HCT116 (cell line): ENCODE results near the gene LRIG1. TPM values are rescaled to one million over a fixed set of nuclear protein-coding genes. Genes with fewer than 3 reads are reported as not detected.

Experiments used
- ATAC-seq: fragments of 200-7000 bp; cut with Tn5 transposase; 2 replicates; pipeline ENCODE4 v1.9.1; 2020; ENCODE audit warnings: mild to moderate bottlenecking, moderate library complexity
- BruUV-seq: library from RNA; stranded (reverse); fragments of 400-500 nt; replicated peaks from 2 replicates; lab custom pipeline; 2021; lab: Mats Ljungman, UMichigan
- CTCF ChIA-PET: fragments of 300-600 bp; sonication (Branson Sonifier 250); formaldehyde crosslinking; loops from one replicate; lab custom pipeline; 2021; ENCODE audit warnings: antibody characterized with exemption; lab: Charles Lee
- POLR2A ChIA-PET: fragments of 300-600, 350-600 bp; sonication (Branson Sonifier 250); formaldehyde crosslinking; loops from one replicate; lab custom pipeline; 2021; ENCODE audit warnings: antibody characterized with exemption; lab: Charles Lee
- RAD21 ChIA-PET, 2 experiments: fragments of 300-600 bp; sonication (Branson Sonifier 250); formaldehyde crosslinking; loops; one replicate each; lab custom pipeline; 2023; ENCODE audit warnings: low total read pairs in 2 of 2; ENCODE audit not compliant: uncharacterized antibody in 2 of 2, unreplicated experiment in 2 of 2, low non-redundant PET in 1 of 2; lab: Charles Lee
- DNase-seq: peaks from one replicate; pipeline ENCODE4 v3.0.0-alpha.2; 2010; ENCODE audit warnings: low read depth, low spot score
- H2AFZ ChIP-seq: fragments of 200-600 bp; shearing (Covaris generic), sonication (generic); 2 replicates; pipeline ENCODE4 v1.6.1; 2017; ENCODE audit warnings: low read depth, mixed run types, mixed read lengths, antibody characterized with exemption, low read length; ENCODE audit not compliant: poor library complexity, severe bottlenecking
- H3K27ac ChIP-seq: 2 replicates; pipeline ENCODE4 v1.5.1; 2012; ENCODE audit warnings: low read depth, low read length
- H3K27me3 ChIP-seq: fragments of 200-600 bp; sonication (generic); 2 replicates; pipeline ENCODE4 v1.6.1; 2016; ENCODE audit warnings: mixed run types, low read length, mixed read lengths; ENCODE audit not compliant: insufficient read depth
- H3K36me3 ChIP-seq, 2 experiments: fragments of 200-500 bp in 1 of 2; fragments of 200-600 bp in 1 of 2; sonication (Bioruptor generic) in 1 of 2; sonication (generic) in 1 of 2; 2 replicates each; pipeline versions ENCODE4 v1.5.1 to v1.6.1; 2014 to 2016; ENCODE audit warnings: low read length in 2 of 2, inconsistent platforms in 1 of 2, mixed read lengths in 1 of 2, mixed run types in 1 of 2; ENCODE audit not compliant: insufficient read depth in 2 of 2, control insufficient read depth in 1 of 2
- H3K4me1 ChIP-seq, 2 experiments: fragments of 200-600 bp in 1 of 2; sonication (generic) in 1 of 2; 2 replicates each; pipeline versions ENCODE4 v1.5.1 to v1.6.1; 2012 to 2017; ENCODE audit warnings: low read length in 2 of 2, inconsistent platforms in 1 of 2, mild to moderate bottlenecking in 1 of 2, mixed read lengths in 1 of 2, mixed run types in 1 of 2, moderate library complexity in 1 of 2; ENCODE audit not compliant: insufficient read depth in 2 of 2, control insufficient read depth in 1 of 2
- H3K4me2 ChIP-seq: fragments of 200-600 bp; sonication (generic); 2 replicates; pipeline ENCODE4 v1.6.1; 2017; ENCODE audit warnings: mixed run types, low read length, mixed read lengths
- H3K4me3 ChIP-seq, 2 experiments: fragments of 200-600 bp in 1 of 2; sonication (generic) in 1 of 2; replicated peaks in 1 of 2; 2 replicates each; pipeline ENCODE4 v1.5.1; 2011 to 2016; ENCODE audit warnings: low read length in 2 of 2, control low read depth in 1 of 2, low read depth in 1 of 2, mild to moderate bottlenecking in 1 of 2, mixed read lengths in 1 of 2, mixed run types in 1 of 2
- H3K79me2 ChIP-seq: fragments of 200-600 bp; sonication (generic); 2 replicates; pipeline ENCODE4 v1.6.1; 2017; ENCODE audit warnings: mild to moderate bottlenecking, mixed run types, low read length, moderate library complexity, mixed read lengths; ENCODE audit not compliant: insufficient read depth
- H3K9ac ChIP-seq: fragments of 200-600 bp; sonication (generic); 2 replicates; pipeline ENCODE4 v1.6.1; 2016; ENCODE audit warnings: low read length, mixed read lengths
- H3K9me2 ChIP-seq: fragments of 200-600 bp; sonication (generic), shearing (Covaris generic); 2 replicates; pipeline ENCODE4 v1.6.1; 2017; ENCODE audit warnings: mixed run types, mild to moderate bottlenecking, moderate library complexity; ENCODE audit not compliant: insufficient read depth
- H3K9me3 ChIP-seq, 2 experiments: fragments of 200-500 bp in 1 of 2; fragments of 200-600 bp in 1 of 2; sonication (Bioruptor generic) in 1 of 2; sonication (generic) in 1 of 2; 2 replicates each; pipeline ENCODE4 v1.6.1; 2014 to 2017; ENCODE audit warnings: low read length in 2 of 2, mixed read lengths in 2 of 2, inconsistent platforms in 1 of 2, low read depth in 1 of 2, mild to moderate bottlenecking in 1 of 2, mixed run types in 1 of 2, moderate library complexity in 1 of 2; ENCODE audit not compliant: control insufficient read depth in 1 of 2, insufficient read depth in 1 of 2
- H4K20me1 ChIP-seq: fragments of 200-600 bp; sonication (generic), shearing (Covaris generic); 2 replicates; pipeline ENCODE4 v1.6.1; 2017; ENCODE audit warnings: mixed run types, mild to moderate bottlenecking, moderate library complexity; ENCODE audit not compliant: insufficient read depth
- CBX3 ChIP-seq: IDR thresholded peaks from 2 replicates; pipeline ENCODE4 v1.6.1; 2012; ENCODE audit warnings: low read depth
- CEBPB ChIP-seq: IDR thresholded peaks from 2 replicates; pipeline ENCODE4 v1.6.1; 2012; ENCODE audit warnings: low read depth
- EGR1 ChIP-seq: IDR thresholded peaks from 2 replicates; pipeline ENCODE4 v1.6.1; 2012; ENCODE audit warnings: low read depth
- ELF1 ChIP-seq: IDR thresholded peaks from 2 replicates; pipeline ENCODE4 v1.6.1; 2012; ENCODE audit warnings: low read depth, borderline replicate concordance
- EZH2phosphoT487 ChIP-seq: fragments of 200-600 bp; IDR thresholded peaks from 2 replicates; pipeline ENCODE4 v1.6.1; 2018; ENCODE audit warnings: antibody characterized with exemption, borderline replicate concordance
- FOSL1 ChIP-seq: IDR thresholded peaks from 2 replicates; pipeline ENCODE4 v1.6.1; 2012; ENCODE audit warnings: low read depth
- JUND ChIP-seq: IDR thresholded peaks from 2 replicates; pipeline ENCODE4 v1.6.1; 2012
- POLR2A ChIP-seq: IDR thresholded peaks from 2 replicates; pipeline ENCODE4 v1.7.0; 2011; ENCODE audit warnings: borderline replicate concordance; ENCODE audit not compliant: insufficient read depth, insufficient read length; ENCODE audit errors: extremely low read depth
- SIN3A ChIP-seq: IDR thresholded peaks from 2 replicates; pipeline ENCODE4 v1.6.1; 2012; ENCODE audit warnings: low read depth
- SP1 ChIP-seq: IDR thresholded peaks from 2 replicates; pipeline ENCODE4 v1.6.1; 2012; ENCODE audit warnings: low read depth
- SRF ChIP-seq: IDR thresholded peaks from 2 replicates; pipeline ENCODE4 v1.6.1; 2012; ENCODE audit warnings: low read depth
- TCF7L2 ChIP-seq: IDR thresholded peaks from 2 replicates; pipeline ENCODE4 v1.7.0; 2011; ENCODE audit warnings: borderline replicate concordance, inconsistent platforms; ENCODE audit not compliant: insufficient read depth, insufficient read length; ENCODE audit errors: extremely low read depth
- ZFX ChIP-seq: fragments of 450-650 bp; IDR thresholded peaks from 2 replicates; pipeline ENCODE4 v1.6.1; 2017
- ZNF274 ChIP-seq: fragments of 200-500 bp; sonication (Bioruptor generic); IDR thresholded peaks from 2 replicates; pipeline ENCODE4 v1.6.1; 2014; ENCODE audit warnings: mild to moderate bottlenecking, low read depth, low read length, inconsistent platforms
- intact Hi-C: fragments of 100-400 bp; cut with micrococcal nuclease; formaldehyde crosslinking; loops from 2 replicates; pipeline ENCODE4 v1.10.0; 2022
- total RNA-seq: library from RNA; stranded (reverse); gene quantifications from one replicate; pipeline ENCODE4 v1.2.1, GENCODE V29; 2021; ENCODE audit not compliant: unreplicated experiment
- TF ChIP-seq, protein P1 (sequence below): IDR thresholded peaks from 2 replicates; pipeline ENCODE4 v1.6.1; 2012
- TF ChIP-seq, protein P2 (sequence below): IDR thresholded peaks from 2 replicates; pipeline ENCODE4 v1.6.1; 2012; ENCODE audit warnings: low read depth
- TF ChIP-seq, protein P3 (sequence below): IDR thresholded peaks from 2 replicates; pipeline ENCODE4 v1.6.1; 2011; ENCODE audit warnings: mild to moderate bottlenecking, low read length, moderate library complexity; ENCODE audit not compliant: insufficient replicate concordance; ENCODE audit errors: extremely low read depth

LRIG1 gene
- total RNA-seq, 1 experiment from 2014 or later: 3.1 TPM

DNA sequence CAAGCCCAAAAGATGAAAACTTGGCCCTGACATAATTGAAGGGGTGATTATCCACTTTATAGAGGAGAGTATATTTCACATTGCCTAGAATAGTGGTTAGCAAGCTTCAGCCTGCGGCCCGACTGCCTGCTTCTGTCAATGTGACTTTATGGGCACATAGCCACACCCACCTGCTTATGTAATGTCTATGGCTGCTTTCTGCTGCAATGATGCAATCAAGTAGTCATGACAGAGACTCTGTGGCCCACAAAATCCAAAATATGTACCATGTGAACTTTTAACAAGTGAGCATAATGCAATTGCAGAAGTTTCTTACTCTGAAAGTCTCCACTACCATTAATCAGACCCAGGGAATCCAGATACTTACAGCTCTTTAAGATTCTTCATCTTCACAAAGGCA is 103.1 kb downstream of the LRIG1 start:
- RAD21 ChIA-PET: no interaction called here
- no peaks in the 10 kb centered on the region for H3K4me1 ChIP-seq
- TF ChIP-seq POLR2A (no peak), EGR1 (no peak), CEBPB (peak; percentile 66), CBX3 (no peak), SIN3A (no peak), ZFX (no peak)
- TF ChIP-seq, all 23 proteins: peak for 1
- H3K4me3 ChIP-seq: no peak overlapping the region
- H3K9me2 ChIP-seq: no peaks in the 10 kb centered on the region
- no peaks in the 10 kb centered on the region for H3K79me2 ChIP-seq
- no peaks in the 10 kb centered on the region for H3K27me3 ChIP-seq
- intact Hi-C loops: no loop called here
- CTCF ChIA-PET: interaction anchor here (1.2 kb wide), 1 partner anchor 424 kb away, joined by 3 read pairs; no protein-coding TSS in a partner anchor
- BruUV-seq: no TSS peak
- H4K20me1 ChIP-seq: no peaks in the 10 kb centered on the region
- H3K27ac ChIP-seq: no peak overlapping the region
- ATAC-seq (no peak), DNase-seq (no peak)
- H3K4me2 ChIP-seq: no peak overlapping the region
- H3K9ac ChIP-seq: no peak overlapping the region
- H3K9me3 ChIP-seq: no peaks in the 10 kb centered on the region
- H3K36me3 ChIP-seq: no peaks in the 10 kb centered on the region
- no peak overlapping the region for H2AFZ ChIP-seq
- POLR2A ChIA-PET: no interaction called here

DNA sequence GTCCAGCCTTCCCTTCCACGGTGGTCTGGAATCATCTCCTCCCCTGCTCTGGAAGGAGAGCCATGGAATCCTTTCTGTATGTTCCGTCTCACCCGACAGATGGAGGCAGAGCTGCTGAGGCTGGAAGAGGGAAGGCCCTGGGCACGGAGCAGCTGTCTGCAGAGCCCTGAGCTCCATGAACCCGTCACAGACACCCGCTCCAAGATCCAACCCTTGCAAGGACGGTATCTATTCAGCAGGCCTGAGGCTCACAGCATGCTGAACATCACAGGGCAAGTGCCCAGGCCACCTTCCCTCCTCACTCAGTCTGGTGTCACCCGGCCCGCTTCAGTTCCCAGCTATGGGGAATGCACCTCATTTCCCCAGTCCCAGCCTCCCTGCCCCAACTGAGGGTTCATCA is 103.9 kb downstream of the LRIG1 start:
- Histone ChIP-seq H3K9me3 (no peaks in the 10 kb centered on the region), H2AFZ (no peak overlapping the region), H3K4me2 (no peak overlapping the region), H3K27ac (no peak overlapping the region), H4K20me1 (no peaks in the 10 kb centered on the region), H3K27me3 (no peaks in the 10 kb centered on the region), H3K79me2 (no peaks in the 10 kb centered on the region), H3K9ac (no peak overlapping the region), H3K4me1 (no peaks in the 10 kb centered on the region), H3K4me3 (no peak overlapping the region), H3K9me2 (no peaks in the 10 kb centered on the region), H3K36me3 (no peaks in the 10 kb centered on the region)
- ChIA-PET CTCF (interaction anchor here (1.2 kb wide), 1 partner anchor 425 kb away, joined by 3 read pairs; no protein-coding TSS in a partner anchor), POLR2A (no interaction called here), RAD21 (no interaction called here)
- ATAC-seq (no peak), DNase-seq (no peak)
- no TSS peak for BruUV-seq
- intact Hi-C loops: no loop called here
- no peak for TF ChIP-seq EZH2phosphoT487
- TF ChIP-seq ZNF274: no peak
- no peak for TF ChIP-seq TCF7L2
- no peak for TF ChIP-seq SIN3A
- no peak for TF ChIP-seq CEBPB
- TF ChIP-seq ZFX: no peak
- TF ChIP-seq ELF1: no peak
- no peak for TF ChIP-seq SRF
- TF ChIP-seq, protein P1, sequence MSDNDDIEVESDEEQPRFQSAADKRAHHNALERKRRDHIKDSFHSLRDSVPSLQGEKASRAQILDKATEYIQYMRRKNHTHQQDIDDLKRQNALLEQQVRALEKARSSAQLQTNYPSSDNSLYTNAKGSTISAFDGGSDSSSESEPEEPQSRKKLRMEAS: no peak
- TF ChIP-seq, protein P2, sequence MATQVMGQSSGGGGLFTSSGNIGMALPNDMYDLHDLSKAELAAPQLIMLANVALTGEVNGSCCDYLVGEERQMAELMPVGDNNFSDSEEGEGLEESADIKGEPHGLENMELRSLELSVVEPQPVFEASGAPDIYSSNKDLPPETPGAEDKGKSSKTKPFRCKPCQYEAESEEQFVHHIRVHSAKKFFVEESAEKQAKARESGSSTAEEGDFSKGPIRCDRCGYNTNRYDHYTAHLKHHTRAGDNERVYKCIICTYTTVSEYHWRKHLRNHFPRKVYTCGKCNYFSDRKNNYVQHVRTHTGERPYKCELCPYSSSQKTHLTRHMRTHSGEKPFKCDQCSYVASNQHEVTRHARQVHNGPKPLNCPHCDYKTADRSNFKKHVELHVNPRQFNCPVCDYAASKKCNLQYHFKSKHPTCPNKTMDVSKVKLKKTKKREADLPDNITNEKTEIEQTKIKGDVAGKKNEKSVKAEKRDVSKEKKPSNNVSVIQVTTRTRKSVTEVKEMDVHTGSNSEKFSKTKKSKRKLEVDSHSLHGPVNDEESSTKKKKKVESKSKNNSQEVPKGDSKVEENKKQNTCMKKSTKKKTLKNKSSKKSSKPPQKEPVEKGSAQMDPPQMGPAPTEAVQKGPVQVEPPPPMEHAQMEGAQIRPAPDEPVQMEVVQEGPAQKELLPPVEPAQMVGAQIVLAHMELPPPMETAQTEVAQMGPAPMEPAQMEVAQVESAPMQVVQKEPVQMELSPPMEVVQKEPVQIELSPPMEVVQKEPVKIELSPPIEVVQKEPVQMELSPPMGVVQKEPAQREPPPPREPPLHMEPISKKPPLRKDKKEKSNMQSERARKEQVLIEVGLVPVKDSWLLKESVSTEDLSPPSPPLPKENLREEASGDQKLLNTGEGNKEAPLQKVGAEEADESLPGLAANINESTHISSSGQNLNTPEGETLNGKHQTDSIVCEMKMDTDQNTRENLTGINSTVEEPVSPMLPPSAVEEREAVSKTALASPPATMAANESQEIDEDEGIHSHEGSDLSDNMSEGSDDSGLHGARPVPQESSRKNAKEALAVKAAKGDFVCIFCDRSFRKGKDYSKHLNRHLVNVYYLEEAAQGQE: no peak
- TF ChIP-seq FOSL1: no peak
- no peak for TF ChIP-seq JUND
- TF ChIP-seq SP1: no peak
- no peak for TF ChIP-seq POLR2A
- TF ChIP-seq, protein P3, sequence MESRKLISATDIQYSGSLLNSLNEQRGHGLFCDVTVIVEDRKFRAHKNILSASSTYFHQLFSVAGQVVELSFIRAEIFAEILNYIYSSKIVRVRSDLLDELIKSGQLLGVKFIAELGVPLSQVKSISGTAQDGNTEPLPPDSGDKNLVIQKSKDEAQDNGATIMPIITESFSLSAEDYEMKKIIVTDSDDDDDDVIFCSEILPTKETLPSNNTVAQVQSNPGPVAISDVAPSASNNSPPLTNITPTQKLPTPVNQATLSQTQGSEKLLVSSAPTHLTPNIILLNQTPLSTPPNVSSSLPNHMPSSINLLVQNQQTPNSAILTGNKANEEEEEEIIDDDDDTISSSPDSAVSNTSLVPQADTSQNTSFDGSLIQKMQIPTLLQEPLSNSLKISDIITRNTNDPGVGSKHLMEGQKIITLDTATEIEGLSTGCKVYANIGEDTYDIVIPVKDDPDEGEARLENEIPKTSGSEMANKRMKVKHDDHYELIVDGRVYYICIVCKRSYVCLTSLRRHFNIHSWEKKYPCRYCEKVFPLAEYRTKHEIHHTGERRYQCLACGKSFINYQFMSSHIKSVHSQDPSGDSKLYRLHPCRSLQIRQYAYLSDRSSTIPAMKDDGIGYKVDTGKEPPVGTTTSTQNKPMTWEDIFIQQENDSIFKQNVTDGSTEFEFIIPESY: no peak
